HepG2 (cell line): ENCODE results near the gene PRDX5.

Experiments
- ADNP ChIP-seq: sonication (generic); formaldehyde crosslinking; IDR thresholded peaks from 2 replicates; pipeline ENCODE4 v1.4.0; 2020; ENCODE audit warnings: missing genetic modification reagents
- CBX5 ChIP-seq: sonication (generic); formaldehyde crosslinking; IDR thresholded peaks from 2 replicates; pipeline ENCODE4 v1.4.0; 2020; ENCODE audit warnings: missing genetic modification reagents, borderline replicate concordance
- ELF4 ChIP-seq: sonication (generic); formaldehyde crosslinking; IDR thresholded peaks from 2 replicates; pipeline ENCODE4 v1.5.0; 2020; ENCODE audit warnings: missing genetic modification reagents, mild to moderate bottlenecking, moderate library complexity, borderline replicate concordance
- GRHL1 ChIP-seq: sonication (generic); formaldehyde crosslinking; conservative IDR thresholded peaks from 2 replicates; pipeline ENCODE4 v1.8.0; 2022; ENCODE audit warnings: missing genetic modification reagents
- HNRNPH1 ChIP-seq: fragments of 200-400 bp; formaldehyde crosslinking; optimal IDR thresholded peaks from 2 replicates; pipeline ENCODE3; 2017; ENCODE audit warnings: mild to moderate bottlenecking, low read depth, low read length
- NFE2L1 ChIP-seq: sonication (generic); formaldehyde crosslinking; IDR thresholded peaks from 2 replicates; pipeline ENCODE4 v1.4.0; 2020; ENCODE audit warnings: missing genetic modification reagents, mild to moderate bottlenecking, borderline replicate concordance
- TCF7 ChIP-seq: sonication (generic); IDR thresholded peaks from 2 replicates; pipeline ENCODE4 v1.6.1; 2016; ENCODE audit warnings: antibody characterized with exemption, low read depth
- USF2 ChIP-seq, 2 experiments: sonication (generic) in 1 of 2; formaldehyde crosslinking in 1 of 2; IDR thresholded peaks; 2 replicates each; pipeline versions ENCODE4 v1.5.1 to v1.6.1; 2011 to 2020; ENCODE audit warnings: borderline replicate concordance in 1 of 2, low read depth in 1 of 2, low read length in 1 of 2, mild to moderate bottlenecking in 1 of 2, missing genetic modification reagents in 1 of 2, moderate library complexity in 1 of 2
- ZBTB1 ChIP-seq: sonication (generic); formaldehyde crosslinking; IDR thresholded peaks from 2 replicates; pipeline ENCODE4 v1.4.0; 2020; ENCODE audit warnings: missing genetic modification reagents, borderline replicate concordance
- ZIK1 ChIP-seq: sonication (generic); formaldehyde crosslinking; IDR thresholded peaks from 2 replicates; pipeline ENCODE4 v1.5.0; 2020; ENCODE audit warnings: mild to moderate bottlenecking, low read depth, missing genetic modification reagents, borderline replicate concordance
- ZNF24 ChIP-seq: fragments of 450-650 bp; IDR thresholded peaks from 2 replicates; pipeline ENCODE4 v1.6.1; 2017; ENCODE audit warnings: antibody characterized with exemption, mild to moderate bottlenecking
- ZNF253 ChIP-seq: sonication (generic); formaldehyde crosslinking; IDR thresholded peaks from 2 replicates; pipeline ENCODE4 v1.8.0; 2022; ENCODE audit warnings: mild to moderate bottlenecking, missing genetic modification reagents, borderline replicate concordance
- TF ChIP-seq, protein P1 (sequence below): sonication (generic); formaldehyde crosslinking; IDR thresholded peaks from 2 replicates; pipeline ENCODE4 v1.5.0; 2020; ENCODE audit warnings: mild to moderate bottlenecking, missing genetic modification reagents

DNA sequence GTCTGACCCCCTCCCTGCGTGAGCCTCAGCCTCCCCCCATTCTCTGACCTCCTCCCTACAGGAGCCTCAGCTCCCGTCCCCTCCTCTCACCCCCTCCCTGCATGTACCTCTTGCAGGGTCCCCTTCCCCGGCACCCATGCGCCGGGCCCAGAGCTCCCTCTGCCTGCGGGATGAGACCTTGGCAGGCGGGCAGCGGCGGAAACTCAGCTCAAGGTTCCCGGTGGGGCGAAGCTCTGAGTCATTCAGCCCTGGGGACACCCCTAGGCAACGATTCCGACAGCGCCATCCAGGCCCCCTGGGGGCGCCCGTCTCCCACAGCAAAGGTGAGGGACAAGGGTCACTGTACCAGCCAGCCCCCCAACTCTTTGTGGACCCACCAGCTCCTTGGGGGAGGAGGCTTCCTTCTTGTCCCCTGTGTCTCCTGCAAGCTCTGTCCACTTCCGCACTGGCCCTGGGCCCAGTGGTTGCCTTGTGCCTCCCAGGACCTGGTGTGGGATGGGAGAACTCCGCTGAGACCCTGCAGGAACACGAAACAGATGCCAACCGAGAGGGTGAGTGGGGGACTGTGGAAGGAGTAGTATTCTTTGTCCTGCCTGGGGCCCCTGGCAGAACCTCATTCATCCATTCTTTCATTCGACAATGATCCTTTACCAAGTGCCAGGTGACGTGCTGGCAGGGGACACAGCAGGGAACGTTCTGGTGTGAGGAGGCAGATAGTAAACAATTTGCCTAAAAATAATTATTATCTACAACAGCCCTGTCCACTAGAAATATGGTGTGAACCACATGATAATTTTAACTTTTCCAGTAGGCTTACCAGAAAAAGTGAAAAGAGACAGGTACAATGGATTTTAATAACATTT is 37.4 kb downstream of the PRDX5 start:
- TF ChIP-seq ADNP (CRISPR knock-in tag) (no peak), CBX5 (CRISPR knock-in tag) (peak; percentile 48; the same call in 1 of the 2 replicates), ZNF253 (no peak), ZBTB1 (CRISPR knock-in tag) (no peak), ZNF24 (no peak), TCF7 (no peak), ZIK1 (CRISPR knock-in tag) (peak; percentile 40; the same call in 1 of the 2 replicates), NFE2L1 (CRISPR knock-in tag) (no peak), GRHL1 (CRISPR knock-in tag) (no peak), ELF4 (no peak), USF2 (IDR thresholded peaks at IDR 0.05; ENCODE audit: low read depth, low read length) (no peak), USF2 (CRISPR knock-in tag; IDR thresholded peaks at IDR 0.05; ENCODE audit: borderline replicate concordance) (no peak), HNRNPH1 (no peak)
- TF ChIP-seq, protein P1, sequence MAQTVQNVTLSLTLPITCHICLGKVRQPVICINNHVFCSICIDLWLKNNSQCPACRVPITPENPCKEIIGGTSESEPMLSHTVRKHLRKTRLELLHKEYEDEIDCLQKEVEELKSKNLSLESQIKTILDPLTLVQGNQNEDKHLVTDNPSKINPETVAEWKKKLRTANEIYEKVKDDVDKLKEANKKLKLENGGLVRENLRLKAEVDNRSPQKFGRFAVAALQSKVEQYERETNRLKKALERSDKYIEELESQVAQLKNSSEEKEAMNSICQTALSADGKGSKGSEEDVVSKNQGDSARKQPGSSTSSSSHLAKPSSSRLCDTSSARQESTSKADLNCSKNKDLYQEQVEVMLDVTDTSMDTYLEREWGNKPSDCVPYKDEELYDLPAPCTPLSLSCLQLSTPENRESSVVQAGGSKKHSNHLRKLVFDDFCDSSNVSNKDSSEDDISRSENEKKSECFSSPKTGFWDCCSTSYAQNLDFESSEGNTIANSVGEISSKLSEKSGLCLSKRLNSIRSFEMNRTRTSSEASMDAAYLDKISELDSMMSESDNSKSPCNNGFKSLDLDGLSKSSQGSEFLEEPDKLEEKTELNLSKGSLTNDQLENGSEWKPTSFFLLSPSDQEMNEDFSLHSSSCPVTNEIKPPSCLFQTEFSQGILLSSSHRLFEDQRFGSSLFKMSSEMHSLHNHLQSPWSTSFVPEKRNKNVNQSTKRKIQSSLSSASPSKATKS (CRISPR knock-in tag), result no peak
